ENCODE data around the gene RAB3B.
A peak's percentile ranks its signal among the peaks of the same experiment; 100 is the strongest.
"Not testable (repeated sequence)": the region's sequence is repeated elsewhere in the genome, so short reads cannot be mapped to it uniquely, and the experiment has no call there.

RAB3B gene

GRCh38 chr1:51990478-51990965 is at the start of gene RAB3B:
Gene RAB3B, minus strand, starts transcription at chr1:51990700. Its CDS starts 13,583 bp downstream, at chr1:51977117.
- DNase-seq (ENCODE audit: low spot score): peak; percentile 98

- no peak for DNase-seq (ENCODE audit: low spot score)
Observed at GRCh38 chr1:52037909-52038308, 47.4 kb upstream of the RAB3B start.

GRCh38 chr1:52037402-52037814 is 46.9 kb upstream of the RAB3B start:
- no peak for DNase-seq (ENCODE audit: low spot score)

GRCh38 chr1:52034050-52034384 is 43.5 kb upstream of the RAB3B start:
- no peak for DNase-seq (ENCODE audit: low spot score)

- peak; percentile 90 for DNase-seq (ENCODE audit: low spot score)
Observed at GRCh38 chr1:52033190-52034049, 42.9 kb upstream of the RAB3B start, which contains the start of gene KTI12. Gene KTI12, minus strand, starts transcription at chr1:52033810. Its CDS starts 49 bp downstream, at chr1:52033761.

- DNase-seq (ENCODE audit: low spot score): peak; percentile 37
Observed at GRCh38 chr1:52032785-52033131, 42.3 kb upstream of the RAB3B start.

GRCh38 chr1:52032124-52032784 is 41.8 kb upstream of the RAB3B start:
- DNase-seq (ENCODE audit: low spot score): no peak

GRCh38 chr1:52028839-52029238 is 38.3 kb upstream of the RAB3B start:
- not testable (repeated sequence) for DNase-seq (ENCODE audit: low spot score)

GRCh38 chr1:52028328-52028727 is 37.8 kb upstream of the RAB3B start:
- no peak for DNase-seq (ENCODE audit: low spot score)

GRCh38 chr1:52026278-52026677 is 35.8 kb upstream of the RAB3B start:
- DNase-seq (ENCODE audit: low spot score): no peak

- no peak for DNase-seq (ENCODE audit: low spot score)
Observed at GRCh38 chr1:52022133-52022532, 31.6 kb upstream of the RAB3B start.

GRCh38 chr1:52008071-52008809 is 17.7 kb upstream of the RAB3B start:
- no peak for DNase-seq (ENCODE audit: low spot score)

GRCh38 chr1:52007215-52008002 is 16.9 kb upstream of the RAB3B start:
- DNase-seq (ENCODE audit: low spot score): no peak

- not testable (repeated sequence) for DNase-seq (ENCODE audit: low spot score)
Observed at GRCh38 chr1:52006081-52006553, 15.6 kb upstream of the RAB3B start.

- not testable (repeated sequence) for DNase-seq (ENCODE audit: low spot score)
Observed at GRCh38 chr1:52005548-52005947, 15.0 kb upstream of the RAB3B start.

- no peak for DNase-seq (ENCODE audit: low spot score)
Observed at GRCh38 chr1:52003877-52004276, 13.4 kb upstream of the RAB3B start.

GRCh38 chr1:52002038-52002917 is 11.8 kb upstream of the RAB3B start:
- DNase-seq (ENCODE audit: low spot score): peak; percentile 88

GRCh38 chr1:51998701-51999100 is 8.2 kb upstream of the RAB3B start:
- no peak for DNase-seq (ENCODE audit: low spot score)

- peak; percentile 60 for DNase-seq (ENCODE audit: low spot score)
Observed at GRCh38 chr1:51997974-51998382, 7.5 kb upstream of the RAB3B start.
